ENCODE measurements around the gene SPATA9.

Gene SPATA9

GRCh38 chr5:95620870-95621838, 61.6 kb downstream of the SPATA9 start:
- peak; percentile 23 to 38 for DNase-seq (ENCODE audit: low read depth in 1 of 2, low spot score in 1 of 2)

GRCh38 chr5:95620030-95620869, 62.5 kb downstream of the SPATA9 start, which contains the start of gene GPR150:
Gene GPR150 (plus strand): TSS chr5:95620087. CDS start chr5:95620276, 189 bp downstream.
- DNase-seq (ENCODE audit: low read depth in 1 of 2, low spot score in 1 of 2) = peak; percentile 33 to 40

DNA sequence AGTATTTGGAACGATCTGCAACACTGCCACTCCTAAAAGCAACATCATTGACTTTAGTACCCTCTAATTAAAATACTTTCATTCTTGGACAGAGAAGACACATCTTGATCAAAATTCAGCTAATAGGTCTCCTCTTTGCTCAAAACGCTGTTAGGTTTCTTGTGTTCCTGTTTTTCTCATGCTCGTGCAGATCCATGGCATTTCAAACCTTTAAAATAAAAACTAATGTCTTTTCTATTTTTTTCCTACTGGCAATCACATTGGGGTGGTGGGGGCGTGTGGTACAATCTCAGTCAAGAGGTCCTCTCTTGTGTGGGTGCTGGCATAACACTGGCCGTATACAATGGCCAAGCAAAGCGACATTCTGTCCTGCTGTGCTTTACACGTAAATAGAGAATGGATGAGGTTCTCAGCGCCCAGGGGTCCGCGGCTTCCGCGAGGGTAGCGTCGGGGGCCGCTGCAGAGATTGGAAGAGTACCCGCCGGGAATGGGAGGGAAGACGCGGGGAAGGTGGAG, 63.2 kb downstream of the SPATA9 start:
- no peak for DNase-seq (ENCODE audit: low read depth in 1 of 2, low spot score in 1 of 2)

DNA sequence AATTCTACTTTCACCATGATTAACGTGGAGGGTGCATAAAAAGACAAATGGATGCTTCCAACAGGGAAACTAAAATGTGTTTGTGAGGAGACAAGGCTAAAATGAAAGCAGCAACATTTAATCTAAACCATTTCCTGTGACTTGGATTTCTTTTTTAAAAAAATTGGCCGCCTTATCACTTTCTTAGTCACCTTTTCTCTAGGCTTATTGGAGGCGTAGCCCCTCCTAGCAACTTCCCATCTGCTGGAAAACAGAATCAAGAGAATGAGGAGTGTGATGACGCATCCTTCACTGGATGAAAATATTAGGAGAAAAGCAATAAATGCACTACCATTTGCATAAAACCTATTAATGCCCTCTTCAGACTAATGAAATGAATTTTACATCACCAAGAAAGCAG, 63.7 kb downstream of the SPATA9 start:
- no peak for DNase-seq (ENCODE audit: low read depth in 1 of 2, low spot score in 1 of 2)

- DNase-seq (ENCODE audit: low read depth in 1 of 2, low spot score in 1 of 2) = no peak
These were observed 65.7 kb downstream of the SPATA9 start for GRCh38 chr5:95617057-95617456.

DNA sequence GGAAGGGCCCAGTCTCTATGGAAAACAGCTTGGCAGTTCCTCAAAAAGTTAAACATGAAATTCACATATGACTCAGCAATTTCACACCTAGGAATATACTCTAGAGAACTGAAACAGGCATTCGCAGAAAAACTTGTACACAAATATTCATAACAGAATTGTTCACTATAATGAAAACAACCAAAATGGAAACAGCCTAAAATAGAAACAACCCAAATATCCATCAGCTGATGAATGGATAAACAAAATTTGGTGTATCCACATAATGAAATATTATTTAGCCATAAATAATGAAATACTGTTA, 67.7 kb downstream of the SPATA9 start:
- DNase-seq (ENCODE audit: low read depth in 1 of 2, low spot score in 1 of 2) = no peak

DNA sequence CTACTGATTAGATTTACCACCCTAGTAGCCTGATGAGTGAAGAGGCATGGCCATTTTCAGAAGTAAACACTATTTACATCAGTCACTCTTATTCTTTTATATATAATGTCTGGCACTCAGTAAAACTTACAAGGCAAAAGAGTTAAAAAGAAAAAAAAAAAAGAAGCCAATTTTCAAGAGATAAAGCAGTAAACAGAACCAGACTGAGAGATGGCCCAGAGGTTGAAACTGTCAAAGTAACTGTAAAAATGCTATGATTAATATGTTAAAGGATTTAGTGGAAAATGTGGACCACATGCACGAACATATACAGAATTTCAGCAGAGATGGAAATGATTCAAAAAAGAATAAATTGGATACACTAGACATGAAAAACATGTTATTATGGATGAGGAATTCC, 69.3 kb downstream of the SPATA9 start:
- no peak for DNase-seq (ENCODE audit: low read depth in 1 of 2, low spot score in 1 of 2)

GRCh38 chr5:95611396-95611795, 71.4 kb downstream of the SPATA9 start:
- no peak for DNase-seq (ENCODE audit: low read depth in 1 of 2, low spot score in 1 of 2)

DNA sequence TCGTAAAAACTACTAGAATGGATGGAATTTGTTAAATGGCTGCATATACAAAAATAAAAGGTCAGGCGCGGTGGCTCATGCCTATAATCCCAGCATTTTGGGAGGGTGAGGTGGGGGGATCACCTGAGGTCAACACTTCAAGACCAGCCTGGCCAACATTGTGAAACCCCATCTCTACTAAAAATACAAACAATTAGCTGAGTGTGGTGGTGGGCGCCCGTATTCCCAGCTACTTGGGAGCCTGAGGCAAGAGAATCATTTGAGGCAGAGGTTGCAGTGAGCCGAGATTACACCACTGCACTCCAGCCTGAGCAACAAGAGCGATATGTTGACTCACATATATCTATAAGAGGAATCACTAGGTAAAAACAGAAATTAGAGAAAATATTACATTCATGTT, 72.2 kb downstream of the SPATA9 start:
- no peak for DNase-seq (ENCODE audit: low read depth in 1 of 2, low spot score in 1 of 2)

- DNase-seq (ENCODE audit: low read depth in 1 of 2, low spot score in 1 of 2) = no peak
These were observed 73.1 kb downstream of the SPATA9 start for GRCh38 chr5:95609711-95610110.

Measured in activated CD4-positive, alpha-beta T cell treated with anti-CD3 and anti-CD28 coated beads, Interleukin-2, amount 50 U/mL, for 24 hours (primary cell).